Astrocyte (in vitro differentiated cells and primary cell): Measurements from ENCODE around the gene CEACAM21. TPM values are rescaled to one million over a fixed set of nuclear protein-coding genes. Genes with fewer than 3 reads are reported as not detected.

Source experiments
- DNase-seq: peaks from one replicate; pipeline ENCODE4 v3.0.0-alpha.2; 2010; ENCODE audit warnings: low read depth
- FAIRE-seq: peaks from 2 replicates; lab custom pipeline; 2011; peaks lifted over from hg19 to GRCh38; lab: Jason Lieb, UNC
- H2AFZ ChIP-seq: 2 replicates; pipeline ENCODE4 v1.6.0; 2012; ENCODE audit warnings: low read depth, low read length, inconsistent platforms
- H3K27ac ChIP-seq: 2 replicates; pipeline ENCODE4 v1.5.1; 2011; ENCODE audit warnings: low read depth, low read length, inconsistent platforms
- H3K27me3 ChIP-seq: 2 replicates; pipeline ENCODE4 v1.6.0; 2011; ENCODE audit warnings: low read length, inconsistent platforms; ENCODE audit not compliant: insufficient read depth
- H3K36me3 ChIP-seq: 2 replicates; pipeline ENCODE4 v1.5.1; 2011; ENCODE audit warnings: low read length, inconsistent platforms; ENCODE audit not compliant: insufficient read depth
- H3K4me1 ChIP-seq: 2 replicates; pipeline ENCODE4 v1.5.1; 2011; ENCODE audit warnings: low read length, inconsistent platforms; ENCODE audit not compliant: insufficient read depth
- H3K4me2 ChIP-seq: 2 replicates; pipeline ENCODE4 v1.6.0; 2012; ENCODE audit warnings: low read length, inconsistent platforms
- H3K4me3 ChIP-seq: 2 replicates; pipeline ENCODE4 v1.5.1; 2011; ENCODE audit warnings: low read depth, mild to moderate bottlenecking, low read length, inconsistent platforms; ENCODE audit not compliant: insufficient read depth
- H3K79me2 ChIP-seq: 2 replicates; pipeline ENCODE4 v1.6.0; 2012; ENCODE audit warnings: mild to moderate bottlenecking, low read length, inconsistent platforms; ENCODE audit not compliant: insufficient read depth
- H3K9ac ChIP-seq: 2 replicates; pipeline ENCODE4 v1.6.0; 2012; ENCODE audit warnings: mild to moderate bottlenecking, low read length, inconsistent platforms
- H3K9me3 ChIP-seq: 2 replicates; pipeline ENCODE4 v1.5.1; 2012; ENCODE audit warnings: low read depth, mild to moderate bottlenecking, low read length, inconsistent platforms; ENCODE audit not compliant: insufficient read depth
- H4K20me1 ChIP-seq: 2 replicates; pipeline ENCODE4 v1.6.0; 2012; ENCODE audit warnings: low read length, inconsistent platforms; ENCODE audit not compliant: insufficient read depth
- H3K27ac Mint-ChIP-seq: one replicate; pipeline ENCODE4 v1.8.0; 2021; ENCODE audit warnings: mild to moderate bottlenecking, mixed read lengths; ENCODE audit not compliant: unreplicated experiment
- H3K27me3 Mint-ChIP-seq: one replicate; pipeline ENCODE4 v1.8.0; 2021; ENCODE audit warnings: low read depth, mixed read lengths; ENCODE audit not compliant: unreplicated experiment
- H3K36me3 Mint-ChIP-seq: one replicate; pipeline ENCODE4 v1.8.0; 2021; ENCODE audit warnings: low read depth, mixed read lengths; ENCODE audit not compliant: unreplicated experiment
- H3K4me1 Mint-ChIP-seq: one replicate; pipeline ENCODE4 v1.8.0; 2021; ENCODE audit warnings: low read depth, mixed read lengths; ENCODE audit not compliant: unreplicated experiment
- H3K4me3 Mint-ChIP-seq: one replicate; pipeline ENCODE4 v1.8.0; 2021; ENCODE audit warnings: mild to moderate bottlenecking, moderate library complexity, mixed read lengths; ENCODE audit not compliant: unreplicated experiment
- H3K9me3 Mint-ChIP-seq: one replicate; pipeline ENCODE4 v1.8.0; 2021; ENCODE audit warnings: mild to moderate bottlenecking, mixed read lengths; ENCODE audit not compliant: unreplicated experiment
- EZH2 ChIP-seq: IDR thresholded peaks from 2 replicates; pipeline ENCODE4 v1.6.1; 2012; ENCODE audit warnings: mild to moderate bottlenecking, low read length, inconsistent platforms; ENCODE audit not compliant: insufficient read depth
- total RNA-seq: library from RNA; stranded (reverse); gene quantifications from 2 replicates; pipeline ENCODE4 v1.2.1, GENCODE V29; 2021
- TF ChIP-seq, protein P1 (sequence below): IDR thresholded peaks from 2 replicates; pipeline ENCODE4 v1.5.1; 2011; ENCODE audit warnings: low read depth, mild to moderate bottlenecking, inconsistent platforms, low read length, moderate library complexity; ENCODE audit not compliant: insufficient read depth

Gene CEACAM21
- total RNA-seq, 1 donor from 2014 or later = 2.4 TPM

DNA sequence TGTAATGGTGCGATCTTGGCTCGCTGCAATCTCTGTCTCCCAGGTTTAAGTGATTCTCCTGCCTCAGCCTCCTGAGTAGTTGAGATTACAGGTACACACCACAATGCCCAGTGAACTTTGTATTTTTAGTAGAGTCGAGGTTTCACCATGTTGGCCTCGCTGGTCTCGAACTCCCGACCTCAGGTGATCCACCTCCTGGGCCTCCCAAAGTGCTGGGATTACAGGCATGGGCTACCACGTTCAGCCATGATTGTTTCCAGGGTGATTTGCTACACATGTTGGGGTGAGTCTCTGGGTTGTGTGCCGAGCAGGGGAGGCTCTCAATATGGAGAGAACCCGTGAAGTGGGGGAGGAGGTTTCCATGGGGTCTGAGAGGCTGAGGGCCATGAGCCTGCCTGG lies 24.8 kb upstream of the CEACAM21 start:
- H3K27me3 ChIP-seq = peaks cover 2% of the 10 kb centered on the region
- H3K27ac Mint-ChIP-seq = no peak overlapping the region

DNA sequence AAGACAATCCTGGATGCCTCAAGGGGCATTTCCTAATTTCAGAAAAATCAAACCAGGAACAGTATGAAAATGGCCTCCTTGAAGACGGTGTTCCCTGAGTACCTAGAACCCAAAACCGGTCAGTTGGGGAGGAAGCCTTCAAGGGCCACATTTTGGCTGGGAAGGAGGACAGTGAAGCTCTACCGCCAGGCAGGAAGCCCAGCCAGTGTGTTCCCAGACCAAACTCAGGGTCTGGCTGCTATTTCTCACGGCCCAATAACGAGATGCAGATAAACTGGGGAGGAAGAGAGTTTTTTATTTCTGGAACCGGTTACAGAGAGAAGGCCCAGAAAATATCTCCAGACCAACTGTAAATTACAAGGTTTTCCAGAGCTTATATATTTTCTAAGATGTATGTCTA lies 24.3 kb upstream of the CEACAM21 start:
- no peak overlapping the region for H2AFZ ChIP-seq
- H3K79me2 ChIP-seq = no peaks in the 10 kb centered on the region
- H3K36me3 Mint-ChIP-seq = peaks cover 3% of the 10 kb centered on the region
- no peaks in the 10 kb centered on the region for H4K20me1 ChIP-seq
- DNase-seq (no peak), FAIRE-seq (no peak)
- H3K4me2 ChIP-seq = no peak overlapping the region
- H3K36me3 ChIP-seq = no peaks in the 10 kb centered on the region
- H3K9me3 Mint-ChIP-seq = peaks cover 17% of the 10 kb centered on the region
- peaks cover 12% of the 10 kb centered on the region for H3K4me1 Mint-ChIP-seq
- peaks cover 2% of the 10 kb centered on the region for H3K27me3 ChIP-seq
- no peak overlapping the region for H3K4me3 ChIP-seq
- H3K9me3 ChIP-seq = no peaks in the 10 kb centered on the region
- no peak overlapping the region for H3K9ac ChIP-seq
- H3K27ac Mint-ChIP-seq = no peak overlapping the region
- no peak overlapping the region for H3K4me3 Mint-ChIP-seq
- H3K27me3 Mint-ChIP-seq = no peaks in the 10 kb centered on the region
- H3K4me1 ChIP-seq = no peaks in the 10 kb centered on the region
- TF ChIP-seq EZH2 = no peak
- no peak overlapping the region for H3K27ac ChIP-seq

More for the DNA sequence above, 24.8 kb upstream of the CEACAM21 start:
- TF ChIP-seq EZH2 = no peak
- TF ChIP-seq, protein P1, sequence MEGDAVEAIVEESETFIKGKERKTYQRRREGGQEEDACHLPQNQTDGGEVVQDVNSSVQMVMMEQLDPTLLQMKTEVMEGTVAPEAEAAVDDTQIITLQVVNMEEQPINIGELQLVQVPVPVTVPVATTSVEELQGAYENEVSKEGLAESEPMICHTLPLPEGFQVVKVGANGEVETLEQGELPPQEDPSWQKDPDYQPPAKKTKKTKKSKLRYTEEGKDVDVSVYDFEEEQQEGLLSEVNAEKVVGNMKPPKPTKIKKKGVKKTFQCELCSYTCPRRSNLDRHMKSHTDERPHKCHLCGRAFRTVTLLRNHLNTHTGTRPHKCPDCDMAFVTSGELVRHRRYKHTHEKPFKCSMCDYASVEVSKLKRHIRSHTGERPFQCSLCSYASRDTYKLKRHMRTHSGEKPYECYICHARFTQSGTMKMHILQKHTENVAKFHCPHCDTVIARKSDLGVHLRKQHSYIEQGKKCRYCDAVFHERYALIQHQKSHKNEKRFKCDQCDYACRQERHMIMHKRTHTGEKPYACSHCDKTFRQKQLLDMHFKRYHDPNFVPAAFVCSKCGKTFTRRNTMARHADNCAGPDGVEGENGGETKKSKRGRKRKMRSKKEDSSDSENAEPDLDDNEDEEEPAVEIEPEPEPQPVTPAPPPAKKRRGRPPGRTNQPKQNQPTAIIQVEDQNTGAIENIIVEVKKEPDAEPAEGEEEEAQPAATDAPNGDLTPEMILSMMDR = no peak
- H3K27me3 Mint-ChIP-seq = peaks cover 4% of the 10 kb centered on the region
- FAIRE-seq (no peak), DNase-seq (no peak)
- Histone ChIP-seq H3K4me2 (no peak overlapping the region), H3K27ac (no peak overlapping the region), H3K9me3 (no peaks in the 10 kb centered on the region), H3K79me2 (no peaks in the 10 kb centered on the region), H2AFZ (no peak overlapping the region), H3K4me3 (no peak overlapping the region), H3K9ac (no peak overlapping the region), H3K4me1 (no peaks in the 10 kb centered on the region), H4K20me1 (no peaks in the 10 kb centered on the region), H3K36me3 (no peaks in the 10 kb centered on the region)
- H3K4me3 Mint-ChIP-seq = no peak overlapping the region
- H3K36me3 Mint-ChIP-seq = peaks cover 3% of the 10 kb centered on the region
- H3K9me3 Mint-ChIP-seq = peaks cover 17% of the 10 kb centered on the region
- H3K4me1 Mint-ChIP-seq = peaks cover 15% of the 10 kb centered on the region

DNA sequence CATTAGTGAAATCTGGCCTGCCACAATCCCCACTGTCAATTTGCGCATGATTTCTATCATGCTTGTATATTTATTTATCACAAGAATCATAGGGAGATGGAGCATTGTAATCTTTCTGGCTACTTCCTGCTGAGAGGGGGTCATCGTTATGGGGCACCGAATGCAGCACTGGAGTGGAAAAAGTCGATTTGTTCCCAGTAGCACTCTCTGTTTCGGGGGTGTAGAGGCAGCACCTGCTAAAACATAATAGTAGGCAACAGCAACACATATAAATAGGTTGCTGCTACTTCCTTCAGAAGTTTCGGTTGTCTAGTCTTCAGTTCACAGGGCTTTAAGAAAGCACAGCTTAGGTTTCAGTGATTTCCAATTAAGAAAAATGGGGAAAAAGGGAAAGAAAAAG lies 23.4 kb upstream of the CEACAM21 start:
- Mint-ChIP-seq H3K9me3 (peaks cover 17% of the 10 kb centered on the region), H3K27me3 (peaks cover 2% of the 10 kb centered on the region), H3K27ac (no peak overlapping the region), H3K36me3 (peaks cover 3% of the 10 kb centered on the region), H3K4me1 (peaks cover 12% of the 10 kb centered on the region), H3K4me3 (no peak overlapping the region)
- H3K27me3 ChIP-seq = peaks cover 3% of the 10 kb centered on the region
- no peak for FAIRE-seq
- no peaks in the 10 kb centered on the region for H3K4me1 ChIP-seq
- no peak overlapping the region for H3K27ac ChIP-seq
- H4K20me1 ChIP-seq = no peaks in the 10 kb centered on the region
- H3K4me3 ChIP-seq = no peak overlapping the region
- H3K36me3 ChIP-seq = no peaks in the 10 kb centered on the region
- no peaks in the 10 kb centered on the region for H3K9me3 ChIP-seq
- no peak overlapping the region for H2AFZ ChIP-seq
- TF ChIP-seq EZH2 = no peak
- TF ChIP-seq, protein P1 = no peak
- H3K4me2 ChIP-seq = no peak overlapping the region
- no peak for DNase-seq
- no peak overlapping the region for H3K9ac ChIP-seq
- H3K79me2 ChIP-seq = no peaks in the 10 kb centered on the region
